OCI-LY1 (cell line): ENCODE results near the gene LAMTOR4.

Source experiments
- H2AFZ ChIP-seq: fragments of 200-600 bp; sonication (generic), shearing (Covaris generic); 2 replicates; pipeline ENCODE4 v1.6.0; 2014; ENCODE audit warnings: antibody characterized with exemption, mild to moderate bottlenecking, low read length
- H3F3A ChIP-seq: fragments of 200-600 bp; sonication (generic), shearing (Covaris generic); 2 replicates; pipeline ENCODE4 v1.6.0; 2014; ENCODE audit warnings: mild to moderate bottlenecking, antibody characterized with exemption, low read length, moderate library complexity; ENCODE audit not compliant: insufficient read depth
- H3K27ac ChIP-seq: fragments of 200-600 bp; sonication (generic); 2 replicates; pipeline ENCODE4 v1.5.1; 2014; ENCODE audit warnings: low read length, mixed run types, mild to moderate bottlenecking, low read depth; ENCODE audit not compliant: poor library complexity, severe bottlenecking
- H3K27me3 ChIP-seq: fragments of 200-600 bp; sonication (generic); 2 replicates; pipeline ENCODE4 v1.6.0; 2014; ENCODE audit warnings: antibody characterized with exemption, mild to moderate bottlenecking, low read length, moderate library complexity; ENCODE audit not compliant: insufficient read depth
- H3K36me3 ChIP-seq: fragments of 200-600 bp; sonication (generic); 2 replicates; pipeline ENCODE4 v1.6.1; 2014; ENCODE audit warnings: mild to moderate bottlenecking, antibody characterized with exemption, low read length, moderate library complexity, mixed read lengths; ENCODE audit not compliant: insufficient read depth
- H3K4me1 ChIP-seq: fragments of 200-600 bp; sonication (generic); 2 replicates; pipeline ENCODE4 v1.5.1; 2014; ENCODE audit warnings: mild to moderate bottlenecking, low read length, moderate library complexity; ENCODE audit not compliant: insufficient read depth, severe bottlenecking
- H3K4me2 ChIP-seq: fragments of 200-600 bp; sonication (generic), shearing (Covaris generic); 2 replicates; pipeline ENCODE4 v1.6.1; 2014; ENCODE audit warnings: low read length
- H3K4me3 ChIP-seq: fragments of 200-600 bp; sonication (generic); 2 replicates; pipeline ENCODE4 v1.5.1; 2014; ENCODE audit warnings: low read length, low read depth, mild to moderate bottlenecking, mixed read lengths; ENCODE audit not compliant: poor library complexity, severe bottlenecking
- H3K79me2 ChIP-seq: fragments of 200-600 bp; shearing (Covaris generic); 2 replicates; pipeline ENCODE4 v1.6.1; 2016; ENCODE audit warnings: mixed run types, low read length, mixed read lengths; ENCODE audit not compliant: insufficient read depth
- H3K9ac ChIP-seq: fragments of 200-600 bp; sonication (generic), shearing (Covaris generic); 2 replicates; pipeline ENCODE4 v1.6.1; 2014; ENCODE audit warnings: mild to moderate bottlenecking, low read length, mixed read lengths
- H3K9me2 ChIP-seq: fragments of 200-600 bp; sonication (generic), shearing (Covaris generic); 2 replicates; pipeline ENCODE4 v1.6.1; 2014; ENCODE audit warnings: low read depth, mild to moderate bottlenecking, low read length, mixed read lengths
- H3K9me3 ChIP-seq: fragments of 200-600 bp; shearing (Covaris generic); 2 replicates; pipeline ENCODE4 v1.6.1; 2014; ENCODE audit warnings: low read length, mixed read lengths
- H4K20me1 ChIP-seq: fragments of 200-600 bp; sonication (generic), shearing (Covaris generic); 2 replicates; pipeline ENCODE4 v1.6.0; 2016; ENCODE audit warnings: mild to moderate bottlenecking, low read length; ENCODE audit not compliant: insufficient read depth
- CTCF ChIP-seq: fragments of 200-600 bp; sonication (generic), shearing (Covaris generic); IDR thresholded peaks from 2 replicates; pipeline ENCODE4 v1.5.1; 2017; ENCODE audit warnings: mild to moderate bottlenecking, antibody characterized with exemption, low read length, moderate library complexity, mixed read lengths
- EZH2 ChIP-seq: fragments of 200-600 bp; sonication (generic), shearing (Covaris generic); IDR thresholded peaks from 2 replicates; pipeline ENCODE4 v1.8.0; 2017; ENCODE audit warnings: borderline replicate concordance, mixed run types, mild to moderate bottlenecking, antibody characterized with exemption, low read length, moderate library complexity, mixed read lengths

The LAMTOR4 gene

GRCh38 chr7:100101016-100101862 is 47.5 kb upstream of the LAMTOR4 start, which contains the start of the genes AP4M1 and MCM7:
AP4M1 (plus strand) TSS chr7:100101643; CDS start chr7:100101715, 72 bp downstream.
MCM7 (minus strand) TSS chr7:100101397; CDS start chr7:100101294, 103 bp downstream.
- H3K36me3 ChIP-seq, result peaks cover 60% of the 10 kb centered on the region
- no peaks in the 10 kb centered on the region for H3K27me3 ChIP-seq
- peak within 1 kb of the TSS; percentile 87 for H3K4me3 ChIP-seq
- no peaks in the 10 kb centered on the region for H4K20me1 ChIP-seq
- no peaks in the 10 kb centered on the region for H3K9me3 ChIP-seq
- peak within 1 kb of the TSS; percentile 98 for H3K9ac ChIP-seq
- peak within 1 kb of the TSS; percentile 74 for H3K4me2 ChIP-seq
- H3K27ac ChIP-seq, result peak within 1 kb of the TSS; percentile 89
- no peaks in the 10 kb centered on the region for H3F3A ChIP-seq
- peaks cover 10% of the 10 kb centered on the region for H3K79me2 ChIP-seq
- H3K4me1 ChIP-seq, result peaks cover 17% of the 10 kb centered on the region
- no peaks in the 10 kb centered on the region for H3K9me2 ChIP-seq
- no peak within 1 kb of the TSS for H2AFZ ChIP-seq
- TF ChIP-seq EZH2, result no peak

GRCh38 chr7:100102950-100103840 is 45.5 kb upstream of the LAMTOR4 start:
- H3K9me2 ChIP-seq, result no peaks in the 10 kb centered on the region
- H3K79me2 ChIP-seq, result peaks cover 10% of the 10 kb centered on the region
- H3K27ac ChIP-seq, result peak overlapping the region; percentile 73
- no peak overlapping the region for H2AFZ ChIP-seq
- H3K4me2 ChIP-seq, result peak overlapping the region; percentile 71
- peak overlapping the region; percentile 67; the same call in 1 of the 2 replicates for H3K9ac ChIP-seq
- no peaks in the 10 kb centered on the region for H3K9me3 ChIP-seq
- no peaks in the 10 kb centered on the region for H3K27me3 ChIP-seq
- TF ChIP-seq CTCF (no peak), EZH2 (no peak)
- H3F3A ChIP-seq, result no peaks in the 10 kb centered on the region
- H3K36me3 ChIP-seq, result peaks cover 58% of the 10 kb centered on the region
- H3K4me3 ChIP-seq, result peak overlapping the region; percentile 87
- H4K20me1 ChIP-seq, result no peaks in the 10 kb centered on the region
- peaks cover 24% of the 10 kb centered on the region for H3K4me1 ChIP-seq

- Histone ChIP-seq H3K4me2 (no peak overlapping the region), H3K27ac (no peak overlapping the region), H2AFZ (no peak overlapping the region), H3K79me2 (no peaks in the 10 kb centered on the region), H3K36me3 (peaks cover 56% of the 10 kb centered on the region), H3K9ac (no peak overlapping the region), H3K9me3 (no peaks in the 10 kb centered on the region), H4K20me1 (no peaks in the 10 kb centered on the region), H3K4me3 (no peak overlapping the region), H3K9me2 (no peaks in the 10 kb centered on the region), H3F3A (no peaks in the 10 kb centered on the region), H3K4me1 (peaks cover 18% of the 10 kb centered on the region), H3K27me3 (no peaks in the 10 kb centered on the region)
- TF ChIP-seq EZH2 (no peak), CTCF (no peak)
Observed at GRCh38 chr7:100105534-100105933, 43.2 kb upstream of the LAMTOR4 start.
